Raji (cell line): ENCODE results near the gene LCORL.

Experiments used
- POLR2A ChIP-seq: IDR thresholded peaks from 2 replicates; pipeline ENCODE4 v1.6.1; 2011; ENCODE audit warnings: low read depth, low read length, control low read depth; ENCODE audit not compliant: insufficient read depth

The LCORL gene

DNA sequence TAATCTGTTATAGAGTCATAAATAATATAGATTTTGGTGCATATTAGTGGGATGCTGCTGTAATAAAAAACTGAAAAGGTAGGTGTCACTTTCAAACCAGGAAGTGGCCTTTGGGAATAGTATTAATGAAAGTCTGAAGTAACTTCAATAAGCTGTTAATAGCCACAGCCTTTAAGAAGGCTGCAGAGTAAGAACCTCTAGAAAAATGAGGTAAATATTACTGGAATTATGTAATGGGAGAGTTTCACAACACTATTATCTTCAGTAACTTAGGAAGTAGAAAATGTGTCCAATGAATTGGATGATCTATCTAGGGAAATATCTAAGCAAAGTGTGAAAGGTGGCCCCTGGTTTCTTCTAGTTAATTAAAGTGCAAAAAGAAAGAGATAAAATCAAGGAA, 106.1 kb downstream of the LCORL start:
- no peak for TF ChIP-seq POLR2A

DNA sequence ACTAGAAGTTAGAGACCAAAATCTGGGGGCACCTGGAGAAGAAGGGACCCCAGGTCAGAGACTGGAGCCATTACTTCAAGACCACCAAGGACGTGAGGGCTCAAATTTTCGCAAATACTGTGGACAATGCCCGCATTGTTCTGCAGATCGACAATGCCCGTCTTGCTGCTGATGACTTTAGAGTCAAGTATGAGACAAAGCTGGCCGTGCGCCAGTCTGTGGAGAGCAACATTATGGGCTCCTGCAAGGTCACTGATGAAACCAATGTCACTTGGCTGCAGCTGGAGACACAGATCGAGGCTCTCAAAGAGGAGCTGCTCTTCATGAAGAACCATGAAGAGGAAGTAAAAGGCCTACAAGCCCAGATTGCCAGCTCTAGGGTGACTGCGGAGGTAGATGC, 109.5 kb downstream of the LCORL start:
- no peak for TF ChIP-seq POLR2A

DNA sequence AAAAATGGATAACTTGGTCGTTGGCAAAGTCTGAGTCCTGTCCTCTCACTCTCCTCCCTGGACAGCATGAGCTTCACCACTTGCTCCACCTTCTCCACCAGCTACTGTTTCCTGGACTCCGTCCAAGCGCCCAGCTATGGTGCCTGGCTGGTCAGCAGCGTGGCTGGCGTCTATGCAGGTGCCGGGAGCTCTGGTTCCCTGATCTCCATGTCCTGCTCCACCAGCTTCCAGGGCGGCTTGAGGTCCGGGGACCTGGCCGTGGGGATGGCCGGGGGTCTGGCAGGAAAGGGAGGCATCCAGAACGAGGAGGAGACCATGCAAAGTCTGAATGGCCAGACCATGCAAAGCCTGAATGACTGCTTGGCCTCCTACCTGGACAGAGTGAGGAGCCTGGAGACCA, 109.9 kb downstream of the LCORL start:
- no peak for TF ChIP-seq POLR2A

DNA sequence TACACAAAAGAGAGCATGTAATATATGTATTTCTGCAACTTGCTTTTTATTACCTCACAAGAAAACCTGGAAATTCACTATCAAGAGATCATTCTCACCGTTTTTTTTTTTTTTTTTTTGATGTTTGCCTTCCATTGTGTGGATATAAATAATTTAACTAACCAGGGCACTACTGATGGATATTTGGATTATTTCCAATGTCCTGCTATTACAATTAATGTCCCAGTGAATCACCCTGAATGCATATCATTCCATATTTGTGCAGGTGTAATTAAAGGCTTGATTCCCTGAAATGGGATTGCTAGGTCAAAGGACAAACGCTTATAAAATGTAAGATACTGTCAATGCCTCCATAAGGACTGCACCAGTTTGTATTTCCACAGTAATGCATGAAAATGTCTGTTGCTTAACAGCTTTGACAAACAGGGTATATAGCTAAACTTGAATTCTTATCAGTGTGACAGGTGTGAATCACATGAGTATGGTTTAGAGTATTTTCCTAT, 123.0 kb downstream of the LCORL start:
- TF ChIP-seq POLR2A = no peak

DNA sequence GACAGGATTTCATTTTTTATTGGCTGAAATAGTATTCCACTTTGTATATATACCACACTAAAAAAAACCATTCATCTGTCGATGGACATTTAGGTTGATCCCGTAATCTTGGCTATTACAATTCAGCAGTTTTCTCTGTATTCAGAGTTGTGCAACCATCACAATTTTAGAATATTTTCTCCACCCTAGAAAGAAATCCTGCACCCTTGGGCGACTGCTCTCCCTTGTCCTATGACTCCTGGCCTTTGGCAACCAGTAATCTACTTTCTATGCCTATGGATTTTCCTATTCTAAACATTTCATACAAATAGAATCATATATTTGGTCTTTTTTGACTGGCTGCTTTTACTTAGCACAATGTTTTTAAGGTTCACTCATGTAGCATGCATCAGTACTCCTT, 126.1 kb downstream of the LCORL start:
- no peak for TF ChIP-seq POLR2A

DNA sequence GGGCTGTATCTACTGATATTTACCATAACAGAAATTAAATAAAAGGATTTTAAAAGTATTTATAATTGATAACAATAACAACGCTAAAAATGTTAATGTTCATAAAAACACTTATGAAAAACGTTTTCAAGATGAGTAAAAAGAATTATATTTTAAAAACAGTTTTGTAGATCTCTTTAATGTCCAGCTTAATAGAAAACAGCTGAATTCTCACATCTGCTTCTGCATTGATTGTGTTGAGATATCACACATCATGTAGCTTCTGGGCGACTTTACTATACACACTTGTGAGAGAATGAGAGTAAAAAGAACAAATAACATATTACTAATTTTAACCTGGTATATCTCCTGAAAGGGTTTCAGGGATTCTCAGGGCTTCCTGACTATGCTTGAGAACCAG, 127.1 kb downstream of the LCORL start:
- TF ChIP-seq POLR2A = no peak

DNA sequence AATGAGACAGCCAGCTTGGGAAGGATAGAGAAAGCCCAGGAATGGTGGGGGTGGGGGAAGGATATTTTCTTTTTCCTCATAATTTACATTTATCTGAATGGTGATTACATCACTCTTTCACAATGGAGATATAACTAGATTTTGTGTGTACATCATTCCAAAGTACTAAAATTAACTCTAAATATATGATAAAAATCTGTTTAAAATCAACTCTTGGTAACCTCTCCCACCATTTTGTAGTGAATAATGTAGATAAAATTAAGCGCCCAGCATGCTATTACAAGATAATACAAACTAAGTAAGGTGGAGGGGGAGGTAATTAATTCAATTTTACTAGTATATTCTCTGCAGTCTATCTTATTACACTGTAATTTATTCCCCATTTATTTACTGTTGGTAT, 131.9 kb downstream of the LCORL start:
- TF ChIP-seq POLR2A = no peak

DNA sequence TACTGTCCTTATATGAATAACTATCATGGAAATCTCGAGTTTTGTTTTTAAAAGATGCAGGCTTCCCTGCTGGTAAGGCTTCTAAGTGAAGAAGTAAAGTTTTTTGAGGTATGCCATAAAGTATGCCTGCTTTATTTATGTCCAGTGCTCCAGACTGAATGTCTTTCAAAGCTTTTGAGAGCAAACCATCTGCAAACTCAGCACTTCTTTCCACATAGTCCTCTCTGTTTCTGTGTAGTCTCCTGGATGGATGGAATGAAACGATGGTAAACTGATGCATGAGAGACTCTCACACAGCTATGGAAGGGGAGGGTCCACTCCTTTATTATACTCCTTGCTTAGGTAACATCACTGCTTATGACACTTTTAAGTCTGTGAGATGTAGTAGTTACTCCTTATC, 137.0 kb downstream of the LCORL start:
- no peak for TF ChIP-seq POLR2A

DNA sequence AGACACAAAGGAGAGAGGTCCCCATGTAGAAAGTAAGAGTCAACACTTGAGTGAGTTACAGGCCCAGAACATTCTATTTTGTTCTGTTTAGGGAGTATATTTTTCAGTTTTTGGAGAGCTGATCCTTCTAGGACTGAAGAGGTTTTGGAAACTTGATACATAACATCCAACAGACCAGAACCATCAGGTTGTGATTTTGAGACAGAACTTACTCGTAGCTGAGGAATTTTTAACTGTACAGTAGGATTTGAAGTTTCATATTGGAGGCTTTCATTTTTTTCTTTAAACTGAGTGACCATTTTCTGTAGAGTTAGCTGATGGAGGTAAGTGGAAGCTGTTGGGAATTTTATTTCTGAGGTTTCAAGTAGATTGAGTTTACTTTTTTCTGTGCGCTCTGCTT, 137.5 kb downstream of the LCORL start:
- no peak for TF ChIP-seq POLR2A

DNA sequence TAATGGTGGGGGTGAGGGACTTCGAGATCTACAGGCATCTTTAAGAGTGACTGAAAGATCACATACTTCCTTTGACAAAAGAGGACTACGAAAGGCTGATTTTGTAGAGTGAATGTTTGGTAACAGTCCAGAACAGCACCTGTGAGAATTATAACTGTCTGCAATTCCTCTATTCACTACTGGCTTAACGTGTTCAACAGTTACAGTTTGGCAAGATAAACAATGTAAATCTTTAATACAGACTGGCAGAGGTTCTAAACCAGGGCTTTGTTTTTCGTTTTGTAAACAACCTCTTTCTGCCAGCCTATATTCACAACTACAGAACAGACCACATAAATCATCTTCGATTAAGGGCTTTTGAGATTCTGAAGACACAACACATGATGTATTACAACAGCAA, 143.9 kb downstream of the LCORL start:
- TF ChIP-seq POLR2A = no peak

DNA sequence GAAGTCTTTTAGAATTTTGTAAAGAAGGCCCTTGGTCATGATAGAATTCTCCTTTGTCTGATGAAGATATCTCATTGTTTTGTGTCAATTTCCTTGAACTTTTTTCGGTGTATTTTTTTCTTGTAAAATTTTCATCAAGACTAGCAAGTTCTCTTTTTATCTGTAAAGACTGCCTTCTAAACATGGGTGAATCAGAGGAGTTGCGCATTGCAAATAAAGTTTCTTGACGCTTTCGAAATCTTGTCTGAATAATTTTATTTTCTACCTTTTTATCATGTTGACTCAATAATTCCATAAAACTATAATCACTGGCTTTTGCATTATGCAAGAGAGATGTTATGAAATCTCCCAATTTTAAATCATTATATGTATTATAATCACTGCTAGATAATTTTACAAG, 144.6 kb downstream of the LCORL start:
- no peak for TF ChIP-seq POLR2A

DNA sequence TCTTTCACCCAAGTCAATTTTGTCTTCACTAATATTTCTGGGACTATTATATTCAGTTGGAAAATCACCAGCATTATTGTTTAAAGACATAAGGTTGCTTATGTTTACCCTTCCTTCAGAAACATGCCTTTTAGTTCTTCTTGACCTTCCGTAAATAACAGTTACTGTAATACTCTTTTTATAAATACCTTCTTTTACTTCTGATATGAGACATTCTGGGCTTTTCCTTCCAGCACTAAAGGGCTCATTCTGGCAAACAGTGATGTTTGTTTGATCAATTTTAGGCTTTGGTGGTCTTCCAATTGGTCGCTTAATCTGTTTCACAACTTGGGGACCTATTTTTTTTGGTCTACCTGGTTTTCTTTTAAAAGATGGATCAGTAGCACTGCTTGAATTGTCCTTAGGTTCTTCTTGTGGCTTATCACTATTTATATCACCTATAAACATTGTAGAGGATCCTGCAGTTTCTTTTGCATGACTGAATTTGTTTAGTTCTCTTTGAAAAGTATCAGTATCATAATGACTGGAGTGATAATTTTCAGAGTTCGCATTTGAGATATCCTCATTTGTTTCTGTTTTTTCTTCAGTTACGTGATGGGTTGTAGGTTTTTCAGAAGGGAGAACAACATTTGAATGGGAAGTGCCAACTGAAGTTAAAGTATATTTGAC, 146.0 kb downstream of the LCORL start:
- no peak for TF ChIP-seq POLR2A

DNA sequence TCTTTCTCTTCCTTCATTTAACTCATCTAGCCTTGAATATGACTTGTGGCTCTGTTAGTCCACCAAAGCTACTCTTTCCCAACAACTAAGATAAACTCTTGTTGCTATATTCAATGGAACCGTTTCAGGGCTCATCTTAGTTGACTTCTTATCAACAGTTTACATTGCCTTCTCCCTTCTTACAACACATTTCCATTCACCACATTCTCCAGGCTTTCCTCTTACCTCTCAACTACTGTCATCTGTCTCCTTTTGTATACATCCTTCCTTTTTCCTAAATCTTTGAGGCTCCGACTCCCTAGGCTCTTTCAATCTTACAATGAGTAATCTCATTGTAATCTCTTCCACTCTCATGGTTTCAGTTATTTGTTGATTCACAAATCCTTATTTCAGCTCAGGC, 152.2 kb downstream of the LCORL start:
- no peak for TF ChIP-seq POLR2A

DNA sequence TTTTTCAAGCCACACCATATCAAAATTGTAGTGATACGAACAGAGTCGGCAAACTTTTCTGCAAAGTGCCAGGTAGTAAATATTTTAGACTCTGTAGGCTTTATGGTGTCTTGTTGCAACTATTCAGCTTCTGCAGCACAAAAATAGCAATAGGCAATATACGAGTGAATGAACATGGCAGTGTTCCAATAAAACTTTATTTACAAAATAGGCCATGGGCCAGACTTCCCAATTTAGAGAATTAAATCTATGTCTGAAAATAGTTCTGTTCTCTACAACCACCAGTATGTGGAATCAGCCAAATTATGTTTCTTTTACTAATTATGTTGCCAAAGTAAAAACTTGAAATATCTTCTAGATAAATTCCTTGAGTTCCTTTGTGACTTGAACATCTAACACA, 154.3 kb downstream of the LCORL start:
- TF ChIP-seq POLR2A = no peak

DNA sequence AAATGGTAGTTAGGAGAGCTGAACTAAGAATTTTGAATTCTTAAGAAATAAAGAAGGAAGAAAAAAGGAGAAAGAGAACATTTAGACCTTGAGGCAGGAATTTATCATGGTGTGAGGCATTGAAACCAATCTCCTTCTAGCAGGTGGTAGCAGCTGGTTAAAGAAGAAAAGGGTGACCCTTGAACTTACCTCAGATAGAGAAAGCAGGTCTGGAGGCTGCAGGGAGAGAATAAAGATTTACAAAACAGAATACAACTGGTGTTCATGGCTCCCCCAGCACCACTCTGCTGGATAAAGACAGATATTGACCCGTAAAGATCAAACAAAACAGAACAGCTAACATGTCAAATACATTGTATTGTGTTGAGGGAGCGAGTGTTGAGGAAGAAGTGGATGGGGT, 154.7 kb downstream of the LCORL start:
- TF ChIP-seq POLR2A = no peak

DNA sequence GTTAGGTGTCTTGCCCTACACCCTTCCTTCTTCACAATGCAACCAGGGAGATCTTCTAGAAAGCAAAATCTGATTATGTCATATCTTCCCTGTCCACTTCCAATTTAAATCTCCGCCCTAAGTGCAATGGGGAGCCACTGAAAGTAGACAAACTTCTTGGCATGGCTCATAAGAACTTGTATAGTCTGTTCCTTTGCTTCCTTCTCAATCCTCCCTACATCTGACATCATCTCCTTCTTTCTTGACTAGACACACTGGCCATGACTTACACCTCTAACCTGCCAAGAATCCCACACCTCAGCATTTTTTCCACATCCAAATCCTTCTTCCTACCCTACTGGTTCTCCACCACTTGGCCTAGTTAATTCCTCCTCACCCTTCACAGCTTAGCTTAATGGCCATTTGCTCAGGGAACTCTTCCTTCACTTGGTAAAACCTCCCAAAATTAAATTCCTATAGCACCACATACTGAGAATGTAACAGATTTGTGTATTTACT, 155.6 kb downstream of the LCORL start:
- no peak for TF ChIP-seq POLR2A

DNA sequence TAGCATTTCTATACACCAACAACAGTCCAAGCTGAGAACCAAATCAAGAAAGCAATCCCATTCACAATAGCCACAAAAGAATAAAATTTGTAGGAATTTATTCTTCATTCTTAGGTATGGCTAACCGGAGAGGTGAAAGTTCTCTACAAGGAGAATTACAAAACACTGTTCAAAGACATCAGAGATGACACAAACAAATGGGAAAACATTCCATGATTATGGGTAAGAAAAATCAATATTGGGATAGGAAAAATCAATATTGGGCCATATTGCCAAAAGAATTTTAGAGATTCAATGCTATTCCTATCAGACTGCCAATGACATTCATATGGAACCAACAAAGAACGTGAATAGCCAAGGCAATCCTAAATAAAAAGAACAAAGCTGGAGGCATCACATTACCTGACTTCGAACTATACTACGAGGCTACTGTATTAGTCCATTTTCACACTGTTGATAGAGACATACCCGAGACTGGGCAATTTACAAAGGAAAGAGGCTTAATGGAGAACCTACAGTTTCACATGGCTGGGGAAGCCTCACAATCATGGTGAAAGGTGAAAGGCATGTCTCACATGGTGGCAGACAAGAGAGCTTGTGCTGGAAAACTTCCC, 161.7 kb downstream of the LCORL start:
- no peak for TF ChIP-seq POLR2A

DNA sequence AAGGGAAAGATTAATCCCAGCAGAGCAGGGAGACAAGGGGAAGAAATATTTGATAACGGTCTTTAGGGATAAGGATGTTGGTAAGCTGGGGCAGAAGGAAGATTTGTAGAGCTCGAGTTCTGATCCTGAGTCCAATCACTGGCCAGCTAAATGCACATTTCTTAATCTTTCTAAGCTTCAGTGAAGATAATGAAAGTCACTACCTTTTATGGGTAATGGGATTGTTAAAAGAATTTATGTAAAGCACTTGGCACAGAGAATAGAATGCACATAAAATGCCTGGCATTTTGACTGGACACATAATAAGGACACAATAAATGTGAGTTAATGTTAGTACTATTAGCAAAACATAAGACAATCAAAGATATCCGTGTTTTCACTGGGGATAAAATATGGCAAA, 167.5 kb downstream of the LCORL start:
- TF ChIP-seq POLR2A = no peak

DNA sequence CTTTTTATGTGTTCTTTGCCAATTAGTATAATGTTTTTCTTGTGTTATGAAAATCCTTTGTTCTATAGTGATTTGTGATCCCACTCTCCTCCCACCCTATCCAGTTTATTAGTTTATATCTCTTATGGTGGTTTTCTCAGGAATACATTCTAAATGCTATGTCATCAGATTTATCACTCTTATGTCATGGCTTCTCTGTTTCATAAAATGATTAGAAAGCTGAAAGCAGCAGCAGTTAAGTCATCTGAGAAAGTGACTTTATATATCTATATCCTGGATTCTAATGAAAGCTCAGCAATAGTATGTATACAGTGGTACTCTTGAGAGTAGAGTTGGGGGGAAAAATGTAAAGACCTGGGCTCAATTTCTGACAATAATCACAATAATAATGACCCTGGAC, 169.6 kb downstream of the LCORL start:
- TF ChIP-seq POLR2A = no peak
